Smooth muscle cell (in vitro differentiated cells): ENCODE data around the gene CNN3. TPM values are rescaled to one million over a fixed set of nuclear protein-coding genes. Genes with fewer than 3 reads are reported as not detected.
A peak's percentile ranks its signal among the peaks of the same experiment; 100 is the strongest.

Experiments used
- DNase-seq: peaks from one replicate; lab custom pipeline; 2025; ENCODE audit not compliant: unreplicated experiment; lab: John Stamatoyannopoulos, UW
- H2AFZ ChIP-seq: fragments of 200-600 bp; sonication (generic); 2 replicates; pipeline ENCODE4 v1.6.0; 2016; ENCODE audit warnings: antibody characterized with exemption, low read depth, mild to moderate bottlenecking
- H3F3A ChIP-seq: fragments of 200-600 bp; sonication (generic); 2 replicates; pipeline ENCODE4 v1.6.0; 2017; ENCODE audit warnings: antibody characterized with exemption, low read depth
- H3K27ac ChIP-seq: fragments of 200-600 bp; sonication (generic); 2 replicates; pipeline ENCODE4 v1.5.1; 2016; ENCODE audit warnings: low read depth, mild to moderate bottlenecking
- H3K27me3 ChIP-seq: fragments of 200-600 bp; sonication (generic); 2 replicates; pipeline ENCODE4 v1.6.1; 2016; ENCODE audit warnings: low read depth, mild to moderate bottlenecking
- H3K36me3 ChIP-seq: fragments of 200-600 bp; sonication (generic); 2 replicates; pipeline ENCODE4 v1.5.1; 2016; ENCODE audit warnings: low read depth
- H3K4me1 ChIP-seq: fragments of 200-600 bp; sonication (generic); 2 replicates; pipeline ENCODE4 v1.5.1; 2016; ENCODE audit warnings: low read depth
- H3K4me2 ChIP-seq: fragments of 200-600 bp; sonication (generic); 2 replicates; pipeline ENCODE4 v1.6.0; 2016; ENCODE audit warnings: mild to moderate bottlenecking
- H3K4me3 ChIP-seq: fragments of 200-600 bp; sonication (generic); 2 replicates; pipeline ENCODE4 v1.5.1; 2016; ENCODE audit warnings: mild to moderate bottlenecking
- H3K79me2 ChIP-seq: fragments of 200-600 bp; sonication (generic); 2 replicates; pipeline ENCODE4 v1.6.0; 2016; ENCODE audit warnings: low read depth, mild to moderate bottlenecking
- H3K9ac ChIP-seq: fragments of 200-600 bp; sonication (generic); 2 replicates; pipeline ENCODE4 v1.6.0; 2016; ENCODE audit warnings: low read depth
- H3K9me3 ChIP-seq: fragments of 200-600 bp; sonication (generic); replicated peaks from 2 replicates; pipeline ENCODE4 v1.5.1; 2016; ENCODE audit warnings: low read depth
- H4K20me1 ChIP-seq: fragments of 200-600 bp; sonication (generic); 2 replicates; pipeline ENCODE4 v1.6.0; 2016; ENCODE audit warnings: low read depth
- WGBS: methylation state at CpG from one replicate; pipeline ENCODE4 v1.1.7; 2016; ENCODE audit warnings: low lambda C conversion rate; 5-methylcytosine and 5-hydroxymethylcytosine counted together
- polyA plus RNA-seq: library from polyadenylated mRNA; unstranded; fragments of >200 nt; fragmentation: Nextera tagmentation; extraction: Ambion mirVana; gene quantifications from 2 replicates; pipeline ENCODE4 v1.2.1, GENCODE V29; 2016
- total RNA-seq: library from RNA; depleted of rRNA; stranded (reverse); fragments of >200 nt; gene quantifications from 2 replicates; pipeline ENCODE4 v1.2.3, GENCODE V29; 2014
- TF ChIP-seq, protein P1 (sequence below): fragments of 200-600 bp; sonication (generic); IDR thresholded peaks from 2 replicates; pipeline ENCODE4 v1.5.1; 2017; ENCODE audit warnings: borderline replicate concordance, mild to moderate bottlenecking, antibody characterized with exemption; ENCODE audit not compliant: insufficient read depth, poor library complexity, severe bottlenecking

Gene CNN3
- total and polyA plus RNA-seq, 2 experiments from 2014 or later: 467 to 633 TPM

DNA sequence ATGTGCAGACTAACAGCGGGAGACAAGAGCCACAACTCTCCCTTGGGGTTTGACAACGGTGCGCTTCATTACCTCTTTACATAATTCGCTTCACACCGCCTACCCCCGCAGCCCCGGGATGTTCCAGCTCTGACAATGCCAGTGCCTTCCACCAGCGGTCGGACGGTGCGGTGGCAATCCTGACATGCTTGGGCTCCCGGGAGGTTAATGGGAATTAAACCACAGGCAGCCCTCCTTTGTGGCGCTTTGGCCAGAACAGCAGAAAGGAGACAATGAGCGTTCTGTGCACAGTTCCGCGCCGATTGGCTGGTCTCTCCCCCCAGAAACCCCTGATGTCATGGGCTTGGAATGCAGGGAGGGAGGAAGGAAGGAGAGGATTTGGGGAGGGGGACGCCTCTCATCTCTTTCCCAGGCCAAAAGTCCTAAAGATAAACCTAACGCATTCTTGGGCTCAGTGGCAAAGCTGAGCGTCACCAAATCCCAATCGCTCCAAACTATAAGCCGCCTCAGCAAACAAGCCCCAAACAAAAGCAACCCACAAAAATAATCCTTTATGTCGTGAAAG, 1.3 kb downstream of the CNN3 start:
- no peaks in the 10 kb centered on the region for H3K9me3 ChIP-seq
- peak overlapping the region; percentile 93 for H3K4me3 ChIP-seq
- no peaks in the 10 kb centered on the region for H3K36me3 ChIP-seq
- H4K20me1 ChIP-seq: peaks cover 56% of the 10 kb centered on the region
- TF ChIP-seq, protein P1, sequence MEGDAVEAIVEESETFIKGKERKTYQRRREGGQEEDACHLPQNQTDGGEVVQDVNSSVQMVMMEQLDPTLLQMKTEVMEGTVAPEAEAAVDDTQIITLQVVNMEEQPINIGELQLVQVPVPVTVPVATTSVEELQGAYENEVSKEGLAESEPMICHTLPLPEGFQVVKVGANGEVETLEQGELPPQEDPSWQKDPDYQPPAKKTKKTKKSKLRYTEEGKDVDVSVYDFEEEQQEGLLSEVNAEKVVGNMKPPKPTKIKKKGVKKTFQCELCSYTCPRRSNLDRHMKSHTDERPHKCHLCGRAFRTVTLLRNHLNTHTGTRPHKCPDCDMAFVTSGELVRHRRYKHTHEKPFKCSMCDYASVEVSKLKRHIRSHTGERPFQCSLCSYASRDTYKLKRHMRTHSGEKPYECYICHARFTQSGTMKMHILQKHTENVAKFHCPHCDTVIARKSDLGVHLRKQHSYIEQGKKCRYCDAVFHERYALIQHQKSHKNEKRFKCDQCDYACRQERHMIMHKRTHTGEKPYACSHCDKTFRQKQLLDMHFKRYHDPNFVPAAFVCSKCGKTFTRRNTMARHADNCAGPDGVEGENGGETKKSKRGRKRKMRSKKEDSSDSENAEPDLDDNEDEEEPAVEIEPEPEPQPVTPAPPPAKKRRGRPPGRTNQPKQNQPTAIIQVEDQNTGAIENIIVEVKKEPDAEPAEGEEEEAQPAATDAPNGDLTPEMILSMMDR: no peak
- H3K9ac ChIP-seq: peak overlapping the region; percentile 98
- H3K79me2 ChIP-seq: peaks cover 88% of the 10 kb centered on the region
- peaks cover 69% of the 10 kb centered on the region for H3K4me1 ChIP-seq
- no peak overlapping the region for H2AFZ ChIP-seq
- no peaks in the 10 kb centered on the region for H3K27me3 ChIP-seq
- DNase-seq: peak; percentile 10
- peak overlapping the region; percentile 96 for H3K27ac ChIP-seq
- WGBS: 2% methylated on average over 23 of the region's 23 CpGs
- peak overlapping the region; percentile 88 for H3K4me2 ChIP-seq
- H3F3A ChIP-seq: peaks cover 12% of the 10 kb centered on the region

- peak overlapping the region; percentile 98 for H3K9ac ChIP-seq
- TF ChIP-seq, protein P1: no peak
- no peaks in the 10 kb centered on the region for H3K36me3 ChIP-seq
- H3K4me1 ChIP-seq: peaks cover 70% of the 10 kb centered on the region
- peaks cover 88% of the 10 kb centered on the region for H3K79me2 ChIP-seq
- no peaks in the 10 kb centered on the region for H3K9me3 ChIP-seq
- H3F3A ChIP-seq: peaks cover 18% of the 10 kb centered on the region
- H2AFZ ChIP-seq: no peak overlapping the region
- H3K27me3 ChIP-seq: no peaks in the 10 kb centered on the region
- 2% methylated on average over 2 of the region's 2 CpGs for WGBS
- peaks cover 62% of the 10 kb centered on the region for H4K20me1 ChIP-seq
- H3K27ac ChIP-seq: peak overlapping the region; percentile 96
- peak overlapping the region; percentile 93 for H3K4me3 ChIP-seq
- DNase-seq: no peak
- H3K4me2 ChIP-seq: peak overlapping the region; percentile 88
Measured at GRCh38 chr1:94925004-94925403, 1.9 kb downstream of the CNN3 start.

GRCh38 chr1:94922761-94923331, 4.1 kb downstream of the CNN3 start:
- Histone ChIP-seq H3K4me2 (peak overlapping the region; percentile 88), H3K27me3 (no peaks in the 10 kb centered on the region), H3K9me3 (no peaks in the 10 kb centered on the region), H3K36me3 (no peaks in the 10 kb centered on the region), H3K27ac (peak overlapping the region; percentile 96), H3F3A (peaks cover 18% of the 10 kb centered on the region), H2AFZ (no peak overlapping the region), H3K79me2 (peaks cover 89% of the 10 kb centered on the region), H3K9ac (peak overlapping the region; percentile 37), H3K4me1 (peaks cover 57% of the 10 kb centered on the region), H3K4me3 (peak overlapping the region; percentile 93), H4K20me1 (peaks cover 84% of the 10 kb centered on the region)
- TF ChIP-seq, protein P1: no peak
- no peak for DNase-seq
- 59% methylated on average over 8 of the region's 8 CpGs for WGBS

DNA sequence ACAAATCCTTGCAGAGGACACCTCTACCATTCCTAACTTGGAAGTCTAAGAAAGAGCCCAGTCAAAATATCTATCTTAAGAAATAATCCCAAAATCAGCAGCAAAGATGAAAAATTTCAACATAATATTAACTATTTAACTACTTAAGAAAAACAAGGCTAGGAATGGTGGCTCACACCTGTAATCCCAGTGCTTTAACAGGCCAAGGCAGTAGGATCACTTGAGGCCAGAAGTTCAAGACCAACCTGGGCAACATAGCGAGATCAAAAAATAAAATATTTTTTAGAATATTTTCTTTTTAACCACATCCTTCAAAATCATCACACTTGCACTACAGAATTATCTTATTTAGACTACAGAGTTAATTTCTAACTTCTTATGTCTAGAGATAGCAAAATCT, 4.9 kb downstream of the CNN3 start:
- no peak overlapping the region for H2AFZ ChIP-seq
- peak overlapping the region; percentile 96 for H3K27ac ChIP-seq
- peak overlapping the region; percentile 88 for H3K4me2 ChIP-seq
- H3K4me1 ChIP-seq: peaks cover 56% of the 10 kb centered on the region
- DNase-seq: no peak
- H3K4me3 ChIP-seq: peak overlapping the region; percentile 93
- WGBS: 93% methylated on average over 1 of the region's 1 CpG
- no peaks in the 10 kb centered on the region for H3K27me3 ChIP-seq
- TF ChIP-seq, protein P1: no peak
- H3K9me3 ChIP-seq: no peaks in the 10 kb centered on the region
- peaks cover 12% of the 10 kb centered on the region for H3F3A ChIP-seq
- peaks cover 92% of the 10 kb centered on the region for H4K20me1 ChIP-seq
- H3K79me2 ChIP-seq: peaks cover 97% of the 10 kb centered on the region
- no peaks in the 10 kb centered on the region for H3K36me3 ChIP-seq
- no peak overlapping the region for H3K9ac ChIP-seq
